ENCODE measurements around the gene GPR137B. TPM values are rescaled to one million over a fixed set of nuclear protein-coding genes. Genes with fewer than 3 reads are reported as not detected.
A peak's percentile ranks its signal among the peaks of the same experiment; 100 is the strongest.

GPR137B gene
- total and polyA plus RNA-seq, 2 of the 8 experiments (the other 6 are each of a cell fraction or from before 2014, with no cell fraction given), result 6.9 to 7.7 TPM

DNA sequence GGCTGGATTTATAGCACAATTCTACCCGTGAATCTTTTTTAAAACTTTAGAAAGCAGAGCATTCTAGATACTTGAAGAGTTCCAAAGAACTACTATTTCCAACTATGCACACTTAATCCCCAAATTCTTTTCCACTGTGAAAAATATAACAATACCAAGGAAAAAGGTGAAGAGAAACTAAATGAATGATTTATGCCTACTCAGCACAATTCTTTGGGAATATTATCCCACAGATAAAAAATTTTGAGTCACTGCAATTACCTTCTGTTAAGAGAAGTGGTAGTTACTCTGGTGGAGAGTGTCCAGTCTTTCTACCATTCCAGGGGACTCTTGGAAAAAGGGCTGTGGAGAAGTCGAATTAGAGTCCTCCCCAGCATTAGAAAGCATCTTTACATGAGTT, 100.2 kb downstream of the GPR137B start:
- Histone ChIP-seq H3K23me2 (ENCODE audit: low read depth, low read length) (no peaks in the 10 kb centered on the region), H3K4me3 (ENCODE audit: extremely low read depth in 1 of 4, insufficient read depth in 2 of 4, low read depth in 3 of 4, low read length in 4 of 4) (no peak overlapping the region), H2BK5ac (ENCODE audit: low read depth, low read length) (no peak overlapping the region), H3K14ac (ENCODE audit: insufficient read length) (no peak overlapping the region), H2BK15ac (ENCODE audit: low read length) (no peak overlapping the region), H3K9ac (replicated peaks in 1 of 4; ENCODE audit: extremely low read depth in 1 of 4, low read depth in 3 of 4, low read length in 3 of 4) (no peak overlapping the region), H3K27ac (ENCODE audit: low read depth, low read length) (no peak overlapping the region), H4K5ac (ENCODE audit: insufficient read length, low read depth, low read length) (no peak overlapping the region), H3K79me2 (ENCODE audit: control insufficient read depth in 1 of 2, insufficient read depth in 2 of 2, low read length in 2 of 2) (no peaks in the 10 kb centered on the region), H2BK120ac (replicated peaks; ENCODE audit: low read depth, low read length) (no peak overlapping the region), H3K27me3 (replicated peaks in 1 of 4; ENCODE audit: control insufficient read depth in 3 of 4, extremely low read depth in 1 of 4, insufficient read depth in 3 of 4, low read length in 3 of 4) (no peaks in the 10 kb centered on the region), H3K36me3 (ENCODE audit: control insufficient read depth in 2 of 4, insufficient read depth in 4 of 4, low read length in 3 of 4) (no peaks in the 10 kb centered on the region), H2AK5ac (ENCODE audit: low read depth, low read length) (no peak overlapping the region), H2BK12ac (ENCODE audit: low read depth, low read length) (no peak overlapping the region), H3K79me1 (ENCODE audit: low read depth, low read length) (no peaks in the 10 kb centered on the region), H2AFZ (ENCODE audit: low read length) (no peak overlapping the region), H4K8ac (ENCODE audit: extremely low read depth, insufficient read depth, low read length) (no peak overlapping the region), H3K9me3 (ENCODE audit: insufficient read depth in 2 of 2, low read depth in 1 of 2, low read length in 1 of 2) (no peaks in the 10 kb centered on the region), H3K18ac (ENCODE audit: extremely low read depth, low read length) (no peak overlapping the region), H3K4me1 (replicated peaks in 1 of 4; ENCODE audit: control insufficient read depth in 3 of 4, insufficient read depth in 4 of 4, low read length in 3 of 4) (no peaks in the 10 kb centered on the region), H4K20me1 (replicated peaks in 1 of 2; ENCODE audit: control insufficient read depth in 1 of 2, insufficient read depth in 2 of 2, low read length in 2 of 2) (no peaks in the 10 kb centered on the region), H3K56ac (replicated peaks; ENCODE audit: insufficient read length, low read depth, low read length) (no peak overlapping the region), H3K4me2 (ENCODE audit: insufficient read depth in 1 of 2, low read depth in 2 of 2, low read length in 2 of 2) (no peak overlapping the region), H3K23ac (ENCODE audit: insufficient read length) (no peak overlapping the region), H3K4ac (replicated peaks; ENCODE audit: insufficient read length, low read depth, low read length) (no peak overlapping the region), H4K91ac (replicated peaks; ENCODE audit: insufficient read length, low read length) (no peak overlapping the region), H2BK20ac (ENCODE audit: low read length) (no peak overlapping the region)
- FAIRE-seq (no peak), DNase-seq (ENCODE audit: low read depth in 1 of 2, low spot score in 2 of 2) (no peak)
- CTCF ChIA-PET (ENCODE audit: partially characterized antibody), result no interaction called here
- WGBS, 2 experiments (ENCODE audit: extremely low coverage in 1 of 2, insufficient coverage in 1 of 2, insufficient read length in 1 of 2, insufficient replicate concordance in 2 of 2, low coverage in 1 of 2, low lambda C conversion rate in 2 of 2, missing lambda C conversion rate in 1 of 2), result 83% methylated on average over 2 of the region's 2 CpGs; no CpG with 5 or more reads in 1 of the 2 experiments
- POLR2A ChIA-PET (ENCODE audit: partially characterized antibody), result no interaction called here
- TF ChIP-seq POLR2A (IDR thresholded peaks at IDR 0.05; ENCODE audit: control extremely low read depth in 1 of 2, low read depth in 2 of 2, low read length in 2 of 2) (no peak), MAFK (IDR thresholded peaks at IDR 0.05; ENCODE audit: low read depth, low read length) (peak; percentile 90)
